ENCODE data around the gene EMILIN3. TPM values are rescaled to one million over a fixed set of nuclear protein-coding genes. Genes with fewer than 3 reads are reported as not detected.
"Not testable (repeated sequence)": the region's sequence is repeated elsewhere in the genome, so short reads cannot be mapped to it uniquely, and the experiment has no call there.

EMILIN3 gene
- polyA plus RNA-seq, 1 of the 3 experiments (the other 2 are of a cell fraction) = 0.02 TPM

GRCh38 chr20:41314386-41314785 lies 52.2 kb downstream of the EMILIN3 start (continued):
- TF ChIP-seq REST (IDR thresholded peaks at IDR 0.05; ENCODE audit: low read depth, low read length) (no peak), JUND (IDR thresholded peaks at IDR 0.05) (no peak), IRF3 (IDR thresholded peaks at IDR 0.05; ENCODE audit: low read depth, low read length) (no peak), FOXM1 (IDR thresholded peaks at IDR 0.05; ENCODE audit: low read depth) (no peak), USF2 (IDR thresholded peaks at IDR 0.05; ENCODE audit: borderline replicate concordance, low read depth, low read length) (no peak), EZH2phosphoT487 (IDR thresholded peaks at IDR 0.05; ENCODE audit: borderline replicate concordance, low read depth) (no peak), NRF1 (IDR thresholded peaks at IDR 0.05; ENCODE audit: low read depth, low read length) (no peak), MAX (IDR thresholded peaks at IDR 0.05; ENCODE audit: low read depth) (no peak), RAD21 (IDR thresholded peaks at IDR 0.05; ENCODE audit: low read length) (no peak), EP300 (IDR thresholded peaks at IDR 0.05; ENCODE audit: borderline replicate concordance in 1 of 2, low read depth in 1 of 2, low read length in 1 of 2) (no peak)

GRCh38 chr20:41312009-41312408 lies 54.6 kb downstream of the EMILIN3 start:
- H3K4me3 ChIP-seq (ENCODE audit: low read depth in 2 of 2, low read length in 1 of 2); DNase-seq; H3K9me3 ChIP-seq; H3K27me3 ChIP-seq (ENCODE audit: insufficient read depth); H4K20me1 ChIP-seq (ENCODE audit: insufficient read depth); H3K36me3 ChIP-seq (replicated peaks in 1 of 2; ENCODE audit: control insufficient read depth in 1 of 2, insufficient read depth in 2 of 2, low read length in 1 of 2); H3K9me2 ChIP-seq; H3K4me1 ChIP-seq (ENCODE audit: control insufficient read depth in 1 of 2, insufficient read depth in 2 of 2, low read depth in 1 of 2, low read length in 1 of 2); H3K9ac ChIP-seq; POLR2A ChIA-PET; H3K27ac ChIP-seq (ENCODE audit: low read depth in 2 of 2, low read length in 1 of 2); H3K4me2 ChIP-seq; H2AFZ ChIP-seq (ENCODE audit: low read depth): not testable (repeated sequence)
- WGBS (ENCODE audit: low lambda C conversion rate) = 88% methylated on average over 6 of the region's 6 CpGs
- CTCF ChIA-PET = interaction anchor here (1.3 to 3.8 kb wide), 3 partner anchors 13 to 139 kb away, joined by 4 to 15 read pairs (median 8); partner anchors contain the start of gene LPIN3
- Histone ChIP-seq H3F3A (replicated peaks; ENCODE audit: insufficient read depth) (peaks cover 15% of the 10 kb centered on the region), H3K79me2 (ENCODE audit: insufficient read depth) (peaks cover 87% of the 10 kb centered on the region)

Other genes starting within 250 kb of the EMILIN3 start
- gene PLCG1, start 229.3 kb downstream of the EMILIN3 start, polyA plus RNA-seq (2012; rRNA removed) = 81.4 and 81.9 TPM in 2 replicates
- 6.0 and 6.9 TPM in 2 replicates for gene ZHX3, start 49.1 kb downstream of the EMILIN3 start, polyA plus RNA-seq (2012; rRNA removed)
- 0.21 and 0.34 TPM in 2 replicates for gene LPIN3, start 26.0 kb downstream of the EMILIN3 start, polyA plus RNA-seq (2012; rRNA removed)